H9 (cell line): ENCODE results near the gene PRRC2B. TPM values are rescaled to one million over a fixed set of nuclear protein-coding genes. Genes with fewer than 3 reads are reported as not detected.

Experiments
- DNase-seq: peaks from one replicate; pipeline ENCODE4 v3.0.0-alpha.2; 2017
- H2AFZ ChIP-seq: one replicate; pipeline ENCODE4 v1.6.1; 2013; ENCODE audit warnings: mild to moderate bottlenecking, low read length, control low read depth, moderate library complexity
- H2AK5ac ChIP-seq: 2 replicates; pipeline ENCODE4 v1.6.1; 2013; ENCODE audit warnings: low read length, control low read depth, mixed read lengths; ENCODE audit not compliant: insufficient read length
- H2BK120ac ChIP-seq: one replicate; pipeline ENCODE4 v1.6.1; 2013; ENCODE audit warnings: low read depth, mild to moderate bottlenecking, low read length, control low read depth, inconsistent platforms; ENCODE audit not compliant: poor library complexity, severe bottlenecking
- H2BK12ac ChIP-seq: 2 replicates; pipeline ENCODE4 v1.6.1; 2013; ENCODE audit warnings: low read length, control low read depth, mixed read lengths, low read depth; ENCODE audit not compliant: insufficient read length
- H2BK15ac ChIP-seq: 2 replicates; pipeline ENCODE4 v1.6.1; 2013; ENCODE audit warnings: low read depth, low read length, control low read depth
- H2BK20ac ChIP-seq: one replicate; pipeline ENCODE4 v1.6.1; 2013; ENCODE audit warnings: low read depth, mild to moderate bottlenecking, low read length, control low read depth, inconsistent platforms; ENCODE audit not compliant: poor library complexity, severe bottlenecking
- H2BK5ac ChIP-seq: 2 replicates; pipeline ENCODE4 v1.6.1; 2013; ENCODE audit warnings: low read length, control low read depth, mixed read lengths; ENCODE audit not compliant: insufficient read length
- H3K14ac ChIP-seq: 2 replicates; pipeline ENCODE4 v1.6.1; 2013; ENCODE audit warnings: low read length, control low read depth; ENCODE audit not compliant: insufficient read depth
- H3K18ac ChIP-seq: 2 replicates; pipeline ENCODE4 v1.6.1; 2013; ENCODE audit warnings: low read depth, mild to moderate bottlenecking, mixed read lengths, low read length, control low read depth; ENCODE audit not compliant: insufficient read length
- H3K23ac ChIP-seq: 2 replicates; pipeline ENCODE4 v1.6.1; 2013; ENCODE audit warnings: low read length, control low read depth, mixed read lengths, low read depth; ENCODE audit not compliant: insufficient read length
- H3K23me2 ChIP-seq: 2 replicates; pipeline ENCODE4 v1.6.1; 2013; ENCODE audit warnings: low read depth, mild to moderate bottlenecking, mixed read lengths, low read length, control low read depth; ENCODE audit not compliant: insufficient read length, poor library complexity, severe bottlenecking
- H3K27ac ChIP-seq: 2 replicates; pipeline ENCODE4 v1.5.1; 2013; ENCODE audit warnings: low read length, control low read depth, mixed read lengths, low read depth; ENCODE audit not compliant: insufficient read length
- H3K27me3 ChIP-seq: 2 replicates; pipeline ENCODE4 v1.6.1; 2013; ENCODE audit warnings: low read length, control low read depth, inconsistent platforms; ENCODE audit not compliant: insufficient read depth
- H3K4ac ChIP-seq: 2 replicates; pipeline ENCODE4 v1.6.1; 2013; ENCODE audit warnings: low read depth, mild to moderate bottlenecking, control low read depth, inconsistent platforms, low read length, moderate library complexity
- H3K4me1 ChIP-seq: 2 replicates; pipeline ENCODE4 v1.6.1; 2013; ENCODE audit warnings: low read length, control low read depth, inconsistent platforms; ENCODE audit not compliant: insufficient read depth
- H3K4me2 ChIP-seq: 2 replicates; pipeline ENCODE4 v1.6.1; 2013; ENCODE audit warnings: low read length, control low read depth, mixed read lengths; ENCODE audit not compliant: insufficient read length, insufficient read depth
- H3K56ac ChIP-seq: 2 replicates; pipeline ENCODE4 v1.6.1; 2013; ENCODE audit warnings: low read depth, mild to moderate bottlenecking, mixed read lengths, low read length, control low read depth; ENCODE audit not compliant: insufficient read length
- H3K79me1 ChIP-seq: 2 replicates; pipeline ENCODE4 v1.6.1; 2013; ENCODE audit warnings: low read depth, mild to moderate bottlenecking, moderate library complexity, low read length, control low read depth, inconsistent platforms; ENCODE audit not compliant: insufficient read depth, poor library complexity, severe bottlenecking
- H3K79me2 ChIP-seq: 2 replicates; pipeline ENCODE4 v1.6.1; 2013; ENCODE audit warnings: low read length, control low read depth, inconsistent platforms; ENCODE audit not compliant: insufficient read depth
- H3K9ac ChIP-seq: 2 replicates; pipeline ENCODE4 v1.6.1; 2013; ENCODE audit warnings: low read length, control low read depth, mixed read lengths; ENCODE audit not compliant: insufficient read length; ENCODE audit errors: extremely low read depth
- H3K9me3 ChIP-seq: one replicate; pipeline ENCODE4 v1.6.1; 2013; ENCODE audit warnings: low read depth, low read length, inconsistent platforms; ENCODE audit not compliant: control insufficient read depth
- H3T11ph ChIP-seq: one replicate; pipeline ENCODE4 v1.6.1; 2013; ENCODE audit warnings: mild to moderate bottlenecking, low read length, control low read depth, inconsistent platforms
- H4K20me1 ChIP-seq: one replicate; pipeline ENCODE4 v1.6.1; 2013; ENCODE audit not compliant: control insufficient read depth, insufficient read length, insufficient read depth
- H4K5ac ChIP-seq: 2 replicates; pipeline ENCODE4 v1.6.1; 2013; ENCODE audit warnings: low read depth, mild to moderate bottlenecking, mixed read lengths, low read length, control low read depth; ENCODE audit not compliant: insufficient read length
- H4K8ac ChIP-seq: replicated peaks from 2 replicates; pipeline ENCODE4 v1.6.1; 2013; ENCODE audit warnings: low read length, control low read depth, mixed read lengths, low read depth; ENCODE audit not compliant: insufficient read length
- H4K91ac ChIP-seq: 2 replicates; pipeline ENCODE4 v1.6.1; 2013; ENCODE audit warnings: low read depth, mild to moderate bottlenecking, moderate library complexity, mixed read lengths, low read length, control low read depth; ENCODE audit not compliant: insufficient read length
- H3K27ac Mint-ChIP-seq, 3 experiments: 2 replicates in 2 of 3; 3 replicates in 1 of 3; pipeline ENCODE4 v1.8.0; 2020 to 2021; ENCODE audit warnings: mixed read lengths in 3 of 3, mild to moderate bottlenecking in 1 of 3, moderate library complexity in 1 of 3
- H3K27me3 Mint-ChIP-seq: 2 replicates; pipeline ENCODE4 v1.8.0; 2021; ENCODE audit warnings: low read depth, mild to moderate bottlenecking, moderate library complexity, mixed read lengths
- H3K36me3 Mint-ChIP-seq, 3 experiments: 2 replicates in 2 of 3; 3 replicates in 1 of 3; pipeline ENCODE4 v1.8.0; 2020 to 2021; ENCODE audit warnings: low read depth in 3 of 3, mixed read lengths in 3 of 3; ENCODE audit not compliant: insufficient read depth in 1 of 3
- H3K4me1 Mint-ChIP-seq, 2 experiments: 2 replicates each; pipeline ENCODE4 v1.8.0; 2020; ENCODE audit warnings: mixed read lengths in 2 of 2
- H3K4me3 Mint-ChIP-seq, 2 experiments: 2 replicates in 1 of 2; 3 replicates in 1 of 2; pipeline ENCODE4 v1.8.0; 2020 to 2021; ENCODE audit warnings: mild to moderate bottlenecking in 2 of 2, mixed read lengths in 2 of 2, moderate library complexity in 1 of 2
- H3K9me3 Mint-ChIP-seq, 2 experiments: 2 replicates in 1 of 2; 3 replicates in 1 of 2; pipeline ENCODE4 v1.8.0; 2020; ENCODE audit warnings: mild to moderate bottlenecking in 2 of 2, mixed read lengths in 2 of 2, moderate library complexity in 1 of 2
- CTCF ChIP-seq: fragments of 200-600 bp; sonication (generic); conservative IDR thresholded peaks from 3 replicates; pipeline ENCODE4 v1.8.0; 2021; ENCODE audit warnings: antibody characterized with exemption, mild to moderate bottlenecking
- whole genome bisulfite sequencing: extraction: QIAGEN DNeasy Blood & Tissue Kit; methylation state at CpG from one replicate; pipeline ENCODE4 v1.1.7; 2013; ENCODE audit warnings: missing lambda C conversion rate, low lambda C conversion rate, mixed read lengths; ENCODE audit not compliant: insufficient read length; ENCODE audit errors: extremely low coverage; 5-methylcytosine and 5-hydroxymethylcytosine counted together
- total RNA-seq: library from RNA; stranded (reverse); gene quantifications from 2 replicates; pipeline ENCODE4 v1.2.1, GENCODE V29; 2021

PRRC2B gene
- total RNA-seq, 1 experiment from 2014 or later = 251 TPM

GRCh38 chr9:131483319-131484050 is 89.6 kb downstream of the PRRC2B start:
- H3T11ph ChIP-seq = no peak overlapping the region
- no peak overlapping the region for H3K4me3 Mint-ChIP-seq
- no peaks in the 10 kb centered on the region for H4K20me1 ChIP-seq
- no peak overlapping the region for H3K23ac ChIP-seq
- no peak overlapping the region for H2BK5ac ChIP-seq
- no peak for TF ChIP-seq CTCF
- peaks cover 86 to 100% (median 99%) of the 10 kb centered on the region in 3 experiments for H3K36me3 Mint-ChIP-seq
- no peaks in the 10 kb centered on the region for H3K27me3 ChIP-seq
- no peak overlapping the region for H2BK20ac ChIP-seq
- no peaks in the 10 kb centered on the region for H3K4me1 Mint-ChIP-seq
- H2AFZ ChIP-seq = no peak overlapping the region
- no peak overlapping the region for H3K56ac ChIP-seq
- no peak overlapping the region for H3K14ac ChIP-seq
- peak overlapping the region in 1 of 3 experiments; percentile 44; a peak in 1 of 7 replicates for H3K27ac Mint-ChIP-seq
- H3K9ac ChIP-seq = no peak overlapping the region
- H3K9me3 Mint-ChIP-seq = no peaks in the 10 kb centered on the region
- H2BK15ac ChIP-seq = no peak overlapping the region
- H4K5ac ChIP-seq = no peak overlapping the region
- no CpG with 5 or more reads among the region's 9 CpGs for WGBS
- H3K4me1 ChIP-seq = no peaks in the 10 kb centered on the region
- H2BK120ac ChIP-seq = no peak overlapping the region
- H2BK12ac ChIP-seq = no peak overlapping the region
- H4K8ac ChIP-seq = no peak overlapping the region
- H3K23me2 ChIP-seq = no peaks in the 10 kb centered on the region
- H3K18ac ChIP-seq = no peak overlapping the region
- no peaks in the 10 kb centered on the region for H3K79me1 ChIP-seq
- H3K4ac ChIP-seq = no peak overlapping the region
- no peak overlapping the region for H4K91ac ChIP-seq
- H3K27ac ChIP-seq = no peak overlapping the region
- no peak overlapping the region for H2AK5ac ChIP-seq
- no peak for DNase-seq
- peaks cover 2% of the 10 kb centered on the region; the same call in 1 of the 2 replicates for H3K27me3 Mint-ChIP-seq
- H3K9me3 ChIP-seq = no peaks in the 10 kb centered on the region
- no peaks in the 10 kb centered on the region for H3K79me2 ChIP-seq
- no peak overlapping the region for H3K4me2 ChIP-seq
